NOMO-1 treated with DMSO at 0.1 percent for 48 hours (cell line): ENCODE data around the gene CYP11A1.
A peak's percentile ranks its signal among the peaks of the same experiment; 100 is the strongest.

Source experiments
- DNase-seq: peaks from one replicate; lab custom pipeline; 2025; ENCODE audit not compliant: unreplicated experiment; lab: John Stamatoyannopoulos, UW

The CYP11A1 gene

GRCh38 chr15:74305687-74306086 is 61.8 kb downstream of the CYP11A1 start:
- DNase-seq: no peak

GRCh38 chr15:74304431-74304830 is 63.0 kb downstream of the CYP11A1 start:
- no peak for DNase-seq

- DNase-seq: no peak
Measured at GRCh38 chr15:74303741-74304309, 63.6 kb downstream of the CYP11A1 start.

- DNase-seq: no peak
Measured at GRCh38 chr15:74302821-74303359, 64.6 kb downstream of the CYP11A1 start.

GRCh38 chr15:74301583-74302361 is 65.7 kb downstream of the CYP11A1 start:
- no peak for DNase-seq

GRCh38 chr15:74300057-74300795 is 67.2 kb downstream of the CYP11A1 start:
- no peak for DNase-seq

GRCh38 chr15:74297887-74298286 is 69.6 kb downstream of the CYP11A1 start:
- DNase-seq: no peak

GRCh38 chr15:74295800-74296199 is 71.6 kb downstream of the CYP11A1 start:
- no peak for DNase-seq

GRCh38 chr15:74294010-74294409 is 73.4 kb downstream of the CYP11A1 start:
- no peak for DNase-seq

GRCh38 chr15:74293021-74293810 is 74.2 kb downstream of the CYP11A1 start:
- no peak for DNase-seq

GRCh38 chr15:74291101-74292071 is 76.1 kb downstream of the CYP11A1 start:
- DNase-seq: peak; percentile 63

- DNase-seq: no peak
Measured at GRCh38 chr15:74290645-74291044, 76.8 kb downstream of the CYP11A1 start.

GRCh38 chr15:74289671-74290070 is 77.8 kb downstream of the CYP11A1 start:
- no peak for DNase-seq
